Measurements from ENCODE around the gene LTBP1. TPM values are rescaled to one million over a fixed set of nuclear protein-coding genes. Genes with fewer than 3 reads are reported as not detected.
A peak's percentile ranks its signal among the peaks of the same experiment; 100 is the strongest.

Gene LTBP1
- polyA plus RNA-seq, 1 donor (not counting 4 experiments of a cell fraction or from before 2014, with no cell fraction given), result 9.2 TPM

- Histone ChIP-seq H4K20me1 (ENCODE audit: control insufficient read depth, extremely low read depth, insufficient read depth, low read length) (no peaks in the 10 kb centered on the region), H3K9ac (ENCODE audit: control insufficient read depth, extremely low read depth, insufficient read depth, low read length) (no peak overlapping the region), H3K9me3 (ENCODE audit: control insufficient read depth, low read depth, low read length) (no peaks in the 10 kb centered on the region), H3K4me3 (ENCODE audit: control insufficient read depth in 2 of 3, extremely low read depth in 1 of 3, insufficient read depth in 2 of 3, low read depth in 1 of 3, low read length in 3 of 3) (no peak overlapping the region), H3K27ac (ENCODE audit: control insufficient read depth, insufficient read depth, low read length) (no peak overlapping the region), H3K4me2 (ENCODE audit: control insufficient read depth, extremely low read depth, insufficient read depth, low read depth, low read length) (no peak overlapping the region), H3K4me1 (ENCODE audit: control insufficient read depth, extremely low read depth, insufficient read depth, low read length) (peaks cover 32% of the 10 kb centered on the region), H3K27me3 (ENCODE audit: control insufficient read depth, extremely low read depth, insufficient read depth, low read length) (no peaks in the 10 kb centered on the region), H3K36me3 (ENCODE audit: control insufficient read depth in 2 of 2, extremely low read depth in 1 of 2, insufficient read depth in 2 of 2, low read length in 2 of 2) (no peaks in the 10 kb centered on the region), H3K79me2 (ENCODE audit: control insufficient read depth, insufficient read depth, low read length) (no peaks in the 10 kb centered on the region), H2AFZ (ENCODE audit: control insufficient read depth, low read length) (no peak overlapping the region), H3K9me1 (ENCODE audit: control insufficient read depth, extremely low read depth, insufficient read depth, low read length) (no peaks in the 10 kb centered on the region)
- FAIRE-seq (peak; percentile 43), DNase-seq (ENCODE audit: low read depth, low spot score) (no peak)
- TF ChIP-seq EZH2 (IDR thresholded peaks at IDR 0.05; ENCODE audit: low read length) (no peak), CTCF (optimal IDR thresholded peaks at IDR 0.05 in 1 of 3, IDR thresholded peaks at IDR 0.05 in 1 of 3, conservative IDR thresholded peaks at IDR 0.05 in 1 of 3; ENCODE audit: extremely low read depth in 1 of 3, insufficient read depth in 2 of 3, low read length in 3 of 3) (no peak)
- dilution Hi-C loops (cut with MboI; ENCODE audit: extremely low pct_ligation_motif_present, low sequenced_read_pairs), result no loop called here
These were observed 293.4 kb downstream of the LTBP1 start for GRCh38 chr2:33240178-33240577.

GRCh38 chr2:33241072-33241471 lies 294.3 kb downstream of the LTBP1 start:
- H4K20me1 ChIP-seq (ENCODE audit: control insufficient read depth, extremely low read depth, insufficient read depth, low read length), result no peaks in the 10 kb centered on the region
- H3K4me3 ChIP-seq (ENCODE audit: control insufficient read depth in 2 of 3, extremely low read depth in 1 of 3, insufficient read depth in 2 of 3, low read depth in 1 of 3, low read length in 3 of 3), result no peak overlapping the region
- DNase-seq (ENCODE audit: low read depth, low spot score), result no peak
- no peak overlapping the region for H3K9ac ChIP-seq (ENCODE audit: control insufficient read depth, extremely low read depth, insufficient read depth, low read length)
- H3K36me3 ChIP-seq (ENCODE audit: control insufficient read depth in 2 of 2, extremely low read depth in 1 of 2, insufficient read depth in 2 of 2, low read length in 2 of 2), result no peaks in the 10 kb centered on the region
- dilution Hi-C loops (cut with MboI; ENCODE audit: extremely low pct_ligation_motif_present, low sequenced_read_pairs), result no loop called here
- H3K27me3 ChIP-seq (ENCODE audit: control insufficient read depth, extremely low read depth, insufficient read depth, low read length), result no peaks in the 10 kb centered on the region
- no peak for FAIRE-seq
- no peaks in the 10 kb centered on the region for H3K9me3 ChIP-seq (ENCODE audit: control insufficient read depth, low read depth, low read length)
- H3K4me2 ChIP-seq (ENCODE audit: control insufficient read depth, extremely low read depth, insufficient read depth, low read depth, low read length), result no peak overlapping the region
- H3K4me1 ChIP-seq (ENCODE audit: control insufficient read depth, extremely low read depth, insufficient read depth, low read length), result peaks cover 31% of the 10 kb centered on the region
- TF ChIP-seq CTCF (optimal IDR thresholded peaks at IDR 0.05 in 1 of 3, IDR thresholded peaks at IDR 0.05 in 1 of 3, conservative IDR thresholded peaks at IDR 0.05 in 1 of 3; ENCODE audit: extremely low read depth in 1 of 3, insufficient read depth in 2 of 3, low read length in 3 of 3), result no peak
- TF ChIP-seq EZH2 (IDR thresholded peaks at IDR 0.05; ENCODE audit: low read length), result no peak
- H2AFZ ChIP-seq (ENCODE audit: control insufficient read depth, low read length), result no peak overlapping the region
- H3K79me2 ChIP-seq (ENCODE audit: control insufficient read depth, insufficient read depth, low read length), result no peaks in the 10 kb centered on the region
- no peaks in the 10 kb centered on the region for H3K9me1 ChIP-seq (ENCODE audit: control insufficient read depth, extremely low read depth, insufficient read depth, low read length)
- no peak overlapping the region for H3K27ac ChIP-seq (ENCODE audit: control insufficient read depth, insufficient read depth, low read length)

Data from keratinocyte (primary cell).